ENCODE results near the gene BCO1.
"Not testable (repeated sequence)": the region's sequence is repeated elsewhere in the genome, so short reads cannot be mapped to it uniquely, and the experiment has no call there.

Gene BCO1, protein sequence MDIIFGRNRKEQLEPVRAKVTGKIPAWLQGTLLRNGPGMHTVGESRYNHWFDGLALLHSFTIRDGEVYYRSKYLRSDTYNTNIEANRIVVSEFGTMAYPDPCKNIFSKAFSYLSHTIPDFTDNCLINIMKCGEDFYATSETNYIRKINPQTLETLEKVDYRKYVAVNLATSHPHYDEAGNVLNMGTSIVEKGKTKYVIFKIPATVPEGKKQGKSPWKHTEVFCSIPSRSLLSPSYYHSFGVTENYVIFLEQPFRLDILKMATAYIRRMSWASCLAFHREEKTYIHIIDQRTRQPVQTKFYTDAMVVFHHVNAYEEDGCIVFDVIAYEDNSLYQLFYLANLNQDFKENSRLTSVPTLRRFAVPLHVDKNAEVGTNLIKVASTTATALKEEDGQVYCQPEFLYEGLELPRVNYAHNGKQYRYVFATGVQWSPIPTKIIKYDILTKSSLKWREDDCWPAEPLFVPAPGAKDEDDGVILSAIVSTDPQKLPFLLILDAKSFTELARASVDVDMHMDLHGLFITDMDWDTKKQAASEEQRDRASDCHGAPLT

DNA sequence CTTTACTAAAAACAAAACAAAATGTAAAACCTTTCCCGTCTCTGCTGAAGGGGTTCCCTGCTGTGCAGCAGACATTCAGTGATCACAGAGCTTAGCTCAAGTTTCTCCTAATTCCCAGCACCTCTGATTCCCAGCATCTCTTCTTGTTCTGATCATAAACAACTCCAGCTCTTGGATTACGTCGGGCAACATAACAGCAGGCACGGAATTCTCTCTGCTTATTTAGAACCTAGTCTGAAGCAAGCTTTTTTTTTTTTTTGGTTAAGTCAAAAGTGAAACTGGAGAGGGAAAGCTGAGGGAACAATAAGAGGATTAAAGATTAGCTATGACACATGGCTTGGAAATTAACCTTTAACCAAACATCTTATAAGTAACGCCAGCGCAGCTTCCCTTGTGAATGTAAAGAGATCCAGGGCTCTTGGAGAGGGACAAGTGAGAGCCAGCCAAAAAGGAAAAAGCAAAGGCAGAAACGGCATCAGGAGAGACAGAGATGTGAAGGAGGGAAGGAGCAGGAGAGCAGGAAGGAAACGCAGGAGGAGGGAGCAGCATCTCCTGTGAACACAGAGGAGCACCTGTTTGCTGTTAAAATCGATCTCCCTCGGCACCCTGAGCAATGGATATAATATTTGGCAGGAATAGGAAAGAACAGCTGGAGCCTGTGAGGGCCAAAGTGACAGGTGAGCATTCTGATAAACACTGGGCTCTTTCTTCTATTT, at the start of gene BCO1:
Gene BCO1 (plus strand): TSS at position 394 of the 716 bp plus-strand sequence. CDS start 220 bp downstream, at position 614.
- DNase-seq (ENCODE audit: low read depth): no peak

DNA sequence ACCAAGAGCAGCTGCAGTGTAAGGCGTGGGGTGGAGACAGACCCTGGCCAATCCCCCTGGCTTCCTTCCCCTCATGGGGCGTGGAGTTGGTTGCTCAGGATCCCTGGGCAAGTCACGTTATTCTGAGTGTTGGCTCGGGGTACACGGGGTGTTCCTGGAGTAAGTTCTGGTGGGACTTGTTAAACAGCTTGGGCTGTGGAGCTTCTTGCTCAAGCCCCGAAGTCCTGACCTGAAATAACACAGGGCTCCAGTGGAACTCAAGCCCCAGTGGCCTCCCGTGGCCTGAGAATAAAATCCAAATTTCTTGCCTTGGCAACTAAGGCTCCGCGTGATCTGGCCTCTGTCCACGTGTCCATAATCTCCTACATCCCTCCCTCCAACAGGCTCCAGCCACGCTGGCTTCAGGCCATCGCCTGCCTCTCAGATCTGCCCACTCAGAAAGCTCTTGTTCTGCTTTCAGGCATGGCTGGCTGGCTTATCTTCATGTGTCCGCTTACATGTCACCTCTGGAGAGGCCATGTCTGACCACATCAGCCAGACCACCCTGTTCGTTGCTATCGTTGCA, 49.3 kb upstream of the BCO1 start:
- no peak for DNase-seq (ENCODE audit: low read depth)

DNA sequence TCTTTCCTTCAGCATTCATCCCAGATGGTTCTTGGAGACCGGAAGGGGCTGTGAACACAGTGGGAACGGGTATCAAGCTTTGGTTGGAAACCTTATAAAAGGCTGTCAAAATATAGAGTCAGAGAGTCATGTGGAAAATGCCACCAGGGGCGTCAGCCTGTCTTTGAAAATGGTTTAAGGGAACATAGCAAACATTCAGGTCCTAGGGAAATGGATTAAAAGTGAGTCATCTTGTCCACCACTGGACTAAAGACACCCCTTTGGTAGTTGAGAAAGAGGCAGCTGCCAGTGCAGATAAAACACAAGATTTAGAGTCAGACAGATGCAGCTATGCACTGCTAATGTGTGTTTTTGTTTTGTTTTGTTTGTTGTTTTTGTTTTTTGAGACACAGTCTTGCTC, 47.8 kb upstream of the BCO1 start:
- DNase-seq (ENCODE audit: low read depth): no peak

DNA sequence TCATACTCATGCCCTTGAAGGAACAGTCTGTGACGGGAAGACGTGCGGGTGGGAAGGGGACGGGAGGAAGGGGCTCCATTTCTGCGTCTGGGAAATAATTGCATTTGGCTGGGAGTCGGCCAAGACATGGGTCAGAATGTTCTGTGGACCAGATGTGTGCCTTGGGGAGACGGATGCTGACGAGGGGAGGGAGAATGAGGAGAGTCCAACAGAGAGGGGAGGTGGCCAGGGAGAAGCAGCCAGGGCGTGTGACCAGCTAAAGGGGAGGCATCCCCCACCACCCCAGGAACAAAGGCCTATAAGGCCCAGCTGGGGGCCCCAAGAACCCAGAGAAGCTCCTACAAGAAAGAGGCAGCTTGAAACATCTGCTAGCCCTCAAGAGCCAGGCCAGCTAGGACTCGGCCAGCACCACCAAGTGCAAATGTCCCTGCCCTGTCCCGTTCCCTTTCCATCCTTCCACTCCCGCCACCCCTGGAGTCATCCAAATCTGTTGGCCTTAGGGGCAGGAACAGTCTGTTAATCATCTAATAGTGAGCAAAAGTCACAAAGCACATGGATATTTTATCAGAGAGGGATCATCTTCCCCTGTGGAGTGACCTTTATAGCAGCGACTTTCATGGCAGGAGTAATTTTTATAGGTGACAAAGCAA, 42.5 kb upstream of the BCO1 start:
- no peak for DNase-seq (ENCODE audit: low read depth)

DNA sequence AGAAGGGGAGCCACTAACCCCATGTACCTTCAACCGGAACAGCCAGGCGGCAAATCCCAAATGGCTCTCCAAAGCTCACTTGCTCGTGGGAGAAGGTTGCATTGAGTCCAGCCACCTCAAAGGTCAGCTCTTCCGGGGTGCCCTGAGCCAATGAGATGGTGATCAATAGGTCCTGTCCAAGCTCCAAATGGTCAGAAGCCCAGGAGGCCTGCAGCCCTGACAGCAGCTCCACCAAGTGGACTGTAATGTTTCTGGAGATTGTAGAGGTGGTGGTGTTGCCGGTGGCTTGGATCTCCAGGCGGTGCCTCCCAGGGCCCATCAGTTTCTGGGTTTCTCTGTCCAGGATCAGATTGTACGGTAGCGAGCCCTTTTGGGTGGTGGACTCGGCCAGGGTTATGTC, 39.9 kb upstream of the BCO1 start:
- DNase-seq (ENCODE audit: low read depth): no peak

DNA sequence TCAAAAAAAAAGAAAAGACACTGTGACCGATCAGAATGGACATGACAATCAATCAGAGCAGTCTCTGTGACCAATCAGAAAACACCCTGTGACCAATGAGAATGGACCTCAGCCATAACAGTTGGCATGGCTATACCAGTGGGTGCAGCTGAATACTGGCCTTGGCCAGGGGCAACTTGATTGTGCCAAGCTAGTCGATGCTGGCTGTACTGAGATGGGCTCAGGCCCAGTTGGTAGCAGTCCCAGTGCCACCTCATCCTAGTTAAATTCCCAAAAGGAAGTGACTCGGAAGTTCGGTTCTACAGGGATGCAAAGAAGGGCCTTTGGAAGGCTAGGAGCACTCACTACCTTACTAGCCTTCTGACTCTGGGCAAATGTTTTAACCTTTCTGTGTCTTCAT, 37.2 kb upstream of the BCO1 start:
- DNase-seq (ENCODE audit: low read depth): no peak

DNA sequence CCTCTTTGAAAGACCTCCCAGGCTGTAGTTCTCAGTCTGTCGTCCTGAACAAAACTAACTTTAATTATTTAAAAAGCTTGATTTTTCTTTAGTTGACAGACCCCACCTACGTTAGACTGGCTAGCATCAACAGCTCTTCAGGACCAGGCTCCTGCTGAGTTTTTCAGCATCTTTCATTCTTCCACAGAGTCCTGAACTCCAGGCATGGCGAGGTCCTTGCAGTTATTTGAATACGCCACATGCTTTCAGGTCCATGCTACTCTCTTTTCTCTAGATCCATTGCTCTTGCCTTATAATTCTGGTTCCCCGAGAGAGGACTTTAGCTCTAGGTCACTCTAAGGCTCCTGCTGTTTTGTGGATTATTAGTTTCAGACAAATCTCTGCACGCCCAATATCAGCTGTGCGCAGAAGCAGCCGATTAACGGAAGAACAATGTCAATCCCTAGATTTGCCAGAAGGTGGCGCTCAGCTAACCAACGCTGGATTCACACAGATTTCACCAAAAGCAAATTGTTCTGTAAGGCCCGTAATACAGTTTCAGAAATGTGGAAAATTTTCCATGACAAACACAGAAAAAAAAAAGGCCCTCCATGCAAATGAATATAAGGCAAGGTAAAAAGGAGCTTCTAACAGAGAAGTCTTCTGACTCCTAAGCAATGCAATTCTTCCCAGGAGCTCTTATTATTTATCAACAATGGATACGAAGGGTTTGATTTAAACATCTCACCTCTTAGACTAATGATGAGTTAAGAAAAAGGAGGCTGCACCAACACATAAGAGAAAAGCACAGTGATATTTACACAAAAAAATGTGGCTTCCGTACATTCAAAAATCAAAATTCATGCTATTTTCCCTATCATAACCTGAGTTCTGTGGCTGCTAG, 33.5 kb upstream of the BCO1 start:
- no peak for DNase-seq (ENCODE audit: low read depth)

DNA sequence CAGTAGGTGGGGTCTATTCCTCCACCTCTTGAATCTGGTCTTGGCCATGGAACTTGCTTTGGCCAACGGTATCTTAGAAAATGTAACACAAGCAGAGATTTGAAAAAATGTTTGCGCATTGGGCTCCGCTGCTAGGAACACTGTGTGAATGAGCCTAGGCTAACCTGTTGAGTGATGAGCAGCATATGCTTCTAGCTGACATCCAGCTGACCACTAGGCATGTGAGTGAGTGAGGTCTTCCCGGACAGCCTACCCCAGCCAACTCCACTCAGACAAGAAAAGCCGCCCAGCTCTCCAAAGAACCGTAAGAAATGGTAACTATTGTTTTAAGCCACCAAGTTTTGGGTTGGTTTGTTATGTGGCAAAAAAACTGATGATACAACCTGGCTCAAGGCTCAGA, 31.4 kb upstream of the BCO1 start:
- no peak for DNase-seq (ENCODE audit: low read depth)

DNA sequence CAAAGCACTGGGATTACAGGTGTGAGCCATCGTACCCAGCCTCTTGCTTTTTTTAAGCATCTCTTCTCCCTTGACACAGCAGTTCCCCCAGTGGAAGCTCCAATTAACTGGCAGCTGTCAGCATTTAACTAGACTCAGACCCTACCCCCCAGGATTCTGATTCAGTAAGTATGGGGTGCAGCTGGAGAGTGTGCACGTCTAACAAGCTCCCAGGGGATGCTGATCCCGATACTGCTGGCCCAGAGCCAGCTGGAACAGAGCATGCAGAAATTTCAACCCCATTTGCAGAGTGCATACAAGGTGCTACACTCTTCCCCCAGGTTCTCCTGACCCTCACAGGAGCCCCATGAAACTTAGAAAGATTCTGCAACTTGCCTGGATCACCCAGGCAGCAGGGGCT, 27.7 kb upstream of the BCO1 start:
- DNase-seq (ENCODE audit: low read depth): no peak

DNA sequence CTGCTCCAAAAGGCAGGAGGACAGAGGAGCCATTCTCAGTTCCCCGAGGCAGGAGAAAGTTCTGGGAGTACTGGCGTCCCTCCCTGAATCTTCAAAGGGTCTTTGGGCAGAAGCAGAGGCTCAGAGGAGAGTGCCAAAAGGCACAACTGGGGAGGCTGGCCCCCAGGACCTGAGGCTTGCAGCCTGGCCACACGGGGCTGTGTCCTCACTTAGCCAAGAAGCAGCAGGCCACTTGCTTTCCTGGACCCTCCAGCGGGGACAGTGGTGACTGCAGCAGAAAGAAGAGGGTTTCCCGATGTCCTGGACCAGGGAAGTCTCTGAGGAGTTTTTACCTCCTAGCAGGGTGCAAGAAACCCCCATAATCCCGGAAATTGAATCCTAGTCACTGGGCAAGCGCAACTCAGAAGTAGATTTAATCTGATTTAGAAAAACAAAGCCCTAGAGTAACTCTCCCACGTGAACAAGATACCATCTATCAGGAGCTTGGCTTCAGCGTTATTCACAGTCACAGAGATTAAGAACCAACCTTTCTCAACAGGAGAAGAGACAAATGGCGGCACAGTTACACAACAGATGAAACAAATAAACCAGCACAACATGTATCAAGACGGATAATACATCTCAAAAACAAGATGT, 25.5 kb upstream of the BCO1 start:
- DNase-seq (ENCODE audit: low read depth): no peak

DNA sequence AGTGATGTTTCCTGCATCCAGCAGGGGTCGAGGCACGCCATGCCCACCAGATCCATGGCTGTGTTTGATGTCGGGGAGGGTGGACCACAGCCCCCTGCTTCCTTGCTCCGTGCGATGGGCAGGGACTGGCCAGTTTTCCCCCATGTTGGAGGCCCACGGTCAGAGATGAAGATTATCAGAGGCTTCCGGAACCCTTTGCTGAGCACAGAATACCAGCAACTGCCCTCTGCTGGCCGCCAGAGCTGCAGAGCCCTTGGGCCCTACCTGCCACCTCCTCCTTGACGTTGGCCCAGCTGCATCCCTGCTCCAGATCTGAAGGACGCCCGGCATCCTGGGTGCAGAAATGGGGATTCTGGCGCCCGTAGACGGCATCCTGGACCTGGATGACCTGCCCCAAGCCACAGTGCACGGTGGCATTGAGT, 23.7 kb upstream of the BCO1 start:
- DNase-seq (ENCODE audit: low read depth): no peak

DNA sequence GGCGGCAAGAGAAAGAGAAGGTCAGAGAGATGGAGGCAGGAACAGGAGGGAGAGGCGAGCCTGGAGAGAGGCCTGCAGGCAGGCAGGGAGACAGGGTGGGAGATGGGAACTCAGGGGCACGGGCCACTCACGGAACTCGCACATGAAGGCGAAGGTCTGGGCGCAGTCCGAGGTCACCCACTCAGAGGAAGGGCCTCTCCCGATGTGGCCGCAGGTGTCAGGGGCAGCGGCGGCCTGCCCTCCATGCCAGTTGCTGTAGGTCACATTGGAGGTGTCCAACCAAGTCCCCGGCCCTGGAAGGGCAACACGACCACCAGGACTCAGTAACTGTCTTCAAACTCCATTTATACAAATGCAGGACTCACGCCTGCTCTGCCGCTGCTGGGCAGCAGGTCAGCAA, 22.4 kb upstream of the BCO1 start:
- no peak for DNase-seq (ENCODE audit: low read depth)

DNA sequence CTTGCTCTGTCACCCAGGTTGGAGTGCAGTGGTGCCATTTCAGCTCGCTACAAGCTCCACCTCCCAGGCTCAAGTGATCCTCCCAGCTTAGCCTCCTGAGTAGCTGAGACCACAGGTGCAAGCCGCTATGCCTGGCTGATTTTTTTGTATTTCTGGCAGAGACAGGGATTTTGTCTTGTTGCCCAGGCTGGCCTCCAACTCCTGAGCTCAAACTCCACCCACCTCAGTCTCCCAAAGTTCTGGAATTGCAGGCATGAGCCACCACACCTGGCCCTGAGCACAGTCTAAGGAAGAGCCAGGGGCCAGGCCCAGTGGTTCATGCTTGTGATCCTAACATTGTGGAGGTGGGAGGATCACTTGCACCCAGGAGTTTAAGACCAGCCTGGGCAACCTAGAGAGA, 21.8 kb upstream of the BCO1 start:
- no peak for DNase-seq (ENCODE audit: low read depth)

DNA sequence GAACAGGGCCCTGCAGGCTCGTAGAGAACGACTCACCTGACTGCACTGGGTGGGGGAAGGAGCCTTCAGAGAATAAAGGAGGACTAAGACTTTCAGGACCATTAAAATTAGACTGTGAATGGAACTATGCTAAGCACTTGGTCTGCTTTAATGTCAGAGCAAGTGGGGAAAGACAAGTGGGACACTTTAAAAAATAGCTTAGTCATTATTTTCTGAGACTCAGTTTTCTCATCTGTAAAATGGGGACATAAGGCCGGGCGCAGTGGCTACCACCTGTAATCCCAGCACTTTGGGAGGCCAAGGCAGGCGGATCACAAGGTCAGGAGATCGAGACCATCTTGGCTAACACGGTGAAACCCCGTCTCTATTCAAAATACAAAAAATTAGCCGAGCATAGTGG, 19.3 kb upstream of the BCO1 start:
- no peak for DNase-seq (ENCODE audit: low read depth)

DNA sequence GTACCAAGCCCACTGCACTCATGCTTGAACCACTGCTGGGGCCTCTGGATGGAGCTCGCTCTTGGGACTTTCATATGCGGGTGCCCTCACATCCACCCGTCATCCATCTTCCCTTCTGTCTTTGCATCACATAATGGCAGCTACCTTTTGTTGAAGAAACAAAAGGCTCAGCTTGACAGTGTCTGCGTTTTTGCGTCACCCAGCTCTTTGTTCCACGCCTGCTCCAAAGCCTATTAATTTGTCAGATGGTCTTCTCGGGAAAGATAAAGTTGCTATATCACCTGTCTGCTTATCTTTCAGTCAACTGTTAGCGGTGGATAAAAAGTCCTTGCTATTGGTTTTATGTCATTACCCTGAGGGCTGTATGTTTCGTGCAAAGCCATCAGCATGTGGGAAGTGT, 18.1 kb upstream of the BCO1 start:
- no peak for DNase-seq (ENCODE audit: low read depth)

DNA sequence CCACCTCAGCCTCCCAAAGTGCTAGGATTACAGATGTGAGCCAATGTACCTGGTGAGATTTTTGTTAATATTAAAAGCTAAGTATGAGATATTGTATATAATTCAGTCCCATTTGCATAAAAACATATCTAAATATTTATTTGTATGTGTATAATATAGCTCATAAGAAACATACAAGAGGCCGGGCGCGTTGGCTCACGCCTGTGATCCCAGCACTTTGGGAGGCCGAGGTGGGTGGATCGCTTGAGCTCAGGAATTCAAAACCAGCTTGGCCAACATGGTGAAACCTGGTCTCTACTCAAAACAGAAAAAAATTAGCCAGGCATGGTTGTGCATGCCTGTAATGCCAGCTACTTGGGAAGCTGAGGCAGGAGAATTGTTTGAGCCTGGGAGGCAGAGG, 16.8 kb upstream of the BCO1 start:
- no peak for DNase-seq (ENCODE audit: low read depth)

DNA sequence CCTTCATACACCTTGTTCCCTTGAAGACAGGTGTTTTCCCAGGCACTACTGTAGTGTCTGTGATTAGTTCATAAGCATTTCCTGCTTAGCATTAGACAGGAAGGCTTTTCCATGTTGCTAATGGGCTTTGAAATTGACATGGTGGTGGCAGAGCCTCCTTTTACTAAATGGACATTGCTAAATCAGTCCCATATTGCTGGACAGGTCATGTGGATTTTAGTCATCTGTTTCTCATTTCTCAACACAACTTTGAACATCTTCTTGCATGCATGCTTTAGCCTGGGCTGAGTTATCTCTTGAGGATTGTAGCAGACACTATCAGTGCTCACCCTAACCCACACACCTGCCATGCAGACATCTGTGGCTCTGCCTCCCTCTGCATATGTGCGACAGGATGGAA, 13.7 kb upstream of the BCO1 start:
- DNase-seq (ENCODE audit: low read depth): no peak

DNA sequence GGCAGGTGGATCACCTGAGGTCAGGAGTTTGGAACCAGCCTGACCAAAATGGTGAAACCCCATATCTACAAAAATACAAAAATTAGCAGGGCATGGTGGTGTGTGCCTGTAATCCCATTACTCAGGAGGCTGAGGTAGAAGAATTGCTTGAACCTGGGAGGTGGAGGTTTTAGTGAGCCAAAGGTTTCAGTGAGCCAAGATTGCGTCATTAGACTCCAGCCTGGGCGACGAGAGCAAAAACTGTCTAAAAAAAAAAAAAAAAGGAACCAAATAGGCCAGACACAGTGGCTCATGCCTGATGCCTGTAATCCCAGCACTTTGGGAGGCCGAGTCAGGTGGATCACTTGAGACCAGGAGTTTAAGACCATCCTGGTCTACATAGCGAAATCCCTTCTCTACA, 12.8 kb upstream of the BCO1 start:
- not testable (repeated sequence) for DNase-seq (ENCODE audit: low read depth)

DNA sequence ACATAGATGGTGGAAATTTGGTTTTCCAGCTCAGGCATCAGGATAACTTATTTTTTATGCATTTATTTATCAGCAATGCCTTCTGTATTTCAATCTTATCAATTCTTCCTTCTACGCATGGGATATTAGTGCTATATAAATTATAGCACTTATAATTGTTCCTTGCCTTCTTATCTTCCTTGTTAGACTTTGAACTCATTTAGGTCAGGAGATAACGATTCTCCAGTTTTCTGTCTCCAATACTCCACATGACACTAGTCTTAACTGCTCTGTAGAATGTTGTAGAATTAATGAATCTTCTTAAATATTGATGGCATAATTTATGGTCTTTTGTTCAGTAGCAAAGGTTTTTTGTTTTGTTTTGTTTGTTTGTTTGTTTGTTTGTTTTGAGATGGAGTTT, 10.7 kb upstream of the BCO1 start:
- DNase-seq (ENCODE audit: low read depth): no peak

DNA sequence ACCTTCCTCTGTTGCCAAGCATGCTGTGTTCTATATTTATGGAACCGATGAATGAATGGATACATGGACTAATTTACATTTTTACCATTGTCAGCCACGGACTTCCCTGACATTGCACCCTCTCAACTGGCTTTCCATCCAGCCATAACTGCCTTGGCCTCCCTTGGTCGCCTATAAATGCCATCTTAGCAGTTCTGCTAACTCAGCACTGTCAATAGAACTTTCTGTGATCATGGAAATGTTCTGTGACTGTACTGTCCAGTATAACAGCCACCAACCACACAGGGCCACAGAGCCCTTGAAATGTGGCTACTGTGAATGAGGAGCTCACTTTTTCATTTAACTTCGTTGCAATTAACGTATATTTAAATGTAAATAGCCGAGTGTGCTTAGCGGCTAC, 8.7 kb upstream of the BCO1 start:
- DNase-seq (ENCODE audit: low read depth): no peak

DNA sequence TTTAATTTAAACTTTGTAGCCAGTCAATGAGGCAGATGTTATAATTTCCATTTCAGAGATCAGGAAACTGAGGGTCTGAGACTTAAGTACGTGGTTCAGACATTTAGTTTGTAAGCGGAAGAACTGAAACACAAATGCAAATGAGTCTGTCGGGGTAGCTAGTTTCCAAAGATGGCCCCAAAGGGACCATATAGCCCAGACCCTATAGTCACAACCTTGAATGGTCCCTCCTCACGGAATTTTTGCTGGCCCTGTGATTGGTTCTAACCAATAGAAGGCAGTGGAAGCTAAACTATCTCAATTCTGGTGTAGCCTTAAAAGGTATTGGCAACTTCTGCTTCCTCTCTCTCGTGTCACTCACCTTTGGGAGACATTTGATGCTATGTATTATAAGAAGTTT, 7.5 kb upstream of the BCO1 start:
- DNase-seq (ENCODE audit: low read depth): no peak

All from T-helper 22 cell (primary cell).